ENCODE data around the gene TRPM3. TPM values are rescaled to one million over a fixed set of nuclear protein-coding genes. Genes with fewer than 3 reads are reported as not detected.

TRPM3 gene
- total RNA-seq, 1 donor from 2014 or later: 0.25 TPM

- no peaks in the 10 kb centered on the region for H3K9me3 ChIP-seq
- no peak overlapping the region for H3K4me3 ChIP-seq
- no peak for DNase-seq (ENCODE audit: extremely low spot score in 2 of 2)
- TF ChIP-seq CTCF (IDR thresholded peaks at IDR 0.05) (no peak), POLR2AphosphoS5 (IDR thresholded peaks at IDR 0.05; ENCODE audit: insufficient read depth in 1 of 2, low read depth in 1 of 2) (no peak), POLR2A (IDR thresholded peaks at IDR 0.05) (no peak)
- no peaks in the 10 kb centered on the region for H3K36me3 ChIP-seq
- intact Hi-C loops (cut with DNase I): no loop called here
- no peaks in the 10 kb centered on the region for H3K27me3 ChIP-seq
- no peaks in the 10 kb centered on the region for H3K4me1 ChIP-seq
- no peak overlapping the region for H3K27ac ChIP-seq
These were observed 603.4 kb downstream of the TRPM3 start for GRCh38 chr9:70517926-70518610.

GRCh38 chr9:70514273-70514672 is 607.1 kb downstream of the TRPM3 start:
- no peak for DNase-seq (ENCODE audit: extremely low spot score in 2 of 2)
- no peak overlapping the region for H3K27ac ChIP-seq
- no peaks in the 10 kb centered on the region for H3K36me3 ChIP-seq
- no peaks in the 10 kb centered on the region for H3K9me3 ChIP-seq
- H3K4me1 ChIP-seq: no peaks in the 10 kb centered on the region
- no peaks in the 10 kb centered on the region for H3K27me3 ChIP-seq
- H3K4me3 ChIP-seq: no peak overlapping the region
- intact Hi-C loops (cut with DNase I): no loop called here
- TF ChIP-seq POLR2A (IDR thresholded peaks at IDR 0.05) (no peak), POLR2AphosphoS5 (IDR thresholded peaks at IDR 0.05; ENCODE audit: insufficient read depth in 1 of 2, low read depth in 1 of 2) (no peak), CTCF (IDR thresholded peaks at IDR 0.05) (no peak)

GRCh38 chr9:70511858-70512257 is 609.6 kb downstream of the TRPM3 start:
- Histone ChIP-seq H3K9me3 (no peaks in the 10 kb centered on the region), H3K4me3 (no peak overlapping the region), H3K27me3 (no peaks in the 10 kb centered on the region), H3K36me3 (no peaks in the 10 kb centered on the region), H3K4me1 (peaks cover 3% of the 10 kb centered on the region), H3K27ac (no peak overlapping the region)
- intact Hi-C loops (cut with DNase I): no loop called here
- TF ChIP-seq POLR2A (IDR thresholded peaks at IDR 0.05): no peak
- TF ChIP-seq POLR2AphosphoS5 (IDR thresholded peaks at IDR 0.05; ENCODE audit: insufficient read depth in 1 of 2, low read depth in 1 of 2): no peak
- no peak for TF ChIP-seq CTCF (IDR thresholded peaks at IDR 0.05)
- no peak for DNase-seq (ENCODE audit: extremely low spot score in 2 of 2)

- Histone ChIP-seq H3K36me3 (no peaks in the 10 kb centered on the region), H3K4me1 (peaks cover 19% of the 10 kb centered on the region), H3K4me3 (no peak overlapping the region), H3K27ac (no peak overlapping the region), H3K9me3 (no peaks in the 10 kb centered on the region), H3K27me3 (no peaks in the 10 kb centered on the region)
- intact Hi-C loops (cut with DNase I): no loop called here
- no peak for DNase-seq (ENCODE audit: extremely low spot score in 2 of 2)
- TF ChIP-seq POLR2A (IDR thresholded peaks at IDR 0.05): no peak
- TF ChIP-seq CTCF (IDR thresholded peaks at IDR 0.05): peak in 1 of 3 experiments; percentile 27
These were observed 611.2 kb downstream of the TRPM3 start for GRCh38 chr9:70510157-70510770.

- H3K36me3 ChIP-seq: no peaks in the 10 kb centered on the region
- intact Hi-C loops (cut with DNase I): no loop called here
- no peak for DNase-seq (ENCODE audit: extremely low spot score in 2 of 2)
- peak overlapping the region; percentile 10 for H3K27ac ChIP-seq
- no peaks in the 10 kb centered on the region for H3K9me3 ChIP-seq
- no peak overlapping the region for H3K4me3 ChIP-seq
- peaks cover 34% of the 10 kb centered on the region for H3K4me1 ChIP-seq
- no peaks in the 10 kb centered on the region for H3K27me3 ChIP-seq
- no peak for TF ChIP-seq CTCF (IDR thresholded peaks at IDR 0.05)
- TF ChIP-seq POLR2AphosphoS5 (IDR thresholded peaks at IDR 0.05; ENCODE audit: insufficient read depth in 1 of 2, low read depth in 1 of 2): peak in 1 of 2 donors; percentile 17
These were observed 615.3 kb downstream of the TRPM3 start for GRCh38 chr9:70506159-70506558.

All from vagina (tissue), 2 donors.